ENCODE results near the gene HOXB5.

DNA sequence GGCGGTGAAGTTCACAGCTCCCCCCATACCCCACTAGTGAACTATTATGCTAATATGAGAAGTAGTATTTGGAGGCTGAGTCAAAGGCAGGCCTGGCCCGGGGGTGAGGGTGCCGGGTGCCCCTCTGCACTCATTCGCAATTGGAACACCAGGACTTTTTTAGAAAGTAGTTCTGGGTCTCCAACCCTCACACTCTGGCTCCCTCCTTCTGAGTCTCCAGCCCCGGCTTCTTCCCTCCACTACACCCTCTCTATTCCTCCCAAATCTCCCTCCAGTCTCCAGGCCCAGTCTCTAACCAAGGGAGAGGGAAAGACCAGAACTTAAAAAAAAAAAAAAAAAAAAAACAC, 37.4 kb downstream of the HOXB5 start:
- TF ChIP-seq, protein P1, sequence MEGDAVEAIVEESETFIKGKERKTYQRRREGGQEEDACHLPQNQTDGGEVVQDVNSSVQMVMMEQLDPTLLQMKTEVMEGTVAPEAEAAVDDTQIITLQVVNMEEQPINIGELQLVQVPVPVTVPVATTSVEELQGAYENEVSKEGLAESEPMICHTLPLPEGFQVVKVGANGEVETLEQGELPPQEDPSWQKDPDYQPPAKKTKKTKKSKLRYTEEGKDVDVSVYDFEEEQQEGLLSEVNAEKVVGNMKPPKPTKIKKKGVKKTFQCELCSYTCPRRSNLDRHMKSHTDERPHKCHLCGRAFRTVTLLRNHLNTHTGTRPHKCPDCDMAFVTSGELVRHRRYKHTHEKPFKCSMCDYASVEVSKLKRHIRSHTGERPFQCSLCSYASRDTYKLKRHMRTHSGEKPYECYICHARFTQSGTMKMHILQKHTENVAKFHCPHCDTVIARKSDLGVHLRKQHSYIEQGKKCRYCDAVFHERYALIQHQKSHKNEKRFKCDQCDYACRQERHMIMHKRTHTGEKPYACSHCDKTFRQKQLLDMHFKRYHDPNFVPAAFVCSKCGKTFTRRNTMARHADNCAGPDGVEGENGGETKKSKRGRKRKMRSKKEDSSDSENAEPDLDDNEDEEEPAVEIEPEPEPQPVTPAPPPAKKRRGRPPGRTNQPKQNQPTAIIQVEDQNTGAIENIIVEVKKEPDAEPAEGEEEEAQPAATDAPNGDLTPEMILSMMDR (IDR thresholded peaks at IDR 0.05): no peak
- no peak for TF ChIP-seq EP300 (IDR thresholded peaks at IDR 0.05)

Data from ovary (tissue), 3 donors.